ENCODE data around the gene NFE2. TPM values are rescaled to one million over a fixed set of nuclear protein-coding genes. Genes with fewer than 3 reads are reported as not detected.

The NFE2 gene
- total RNA-seq, 2 experiments from 2014 or later = not detected

- Mint-ChIP-seq H3K36me3 (ENCODE audit: low read depth) (peaks cover 21% of the 10 kb centered on the region), H3K27me3 (ENCODE audit: low read depth) (no peaks in the 10 kb centered on the region), H3K4me3 (no peak within 1 kb of the TSS), H3K9me3 (ENCODE audit: insufficient read depth) (no peaks in the 10 kb centered on the region), H3K4me1 (ENCODE audit: low read depth) (peaks cover 55% of the 10 kb centered on the region), H3K27ac (no peak within 1 kb of the TSS)
- peak; percentile 98 for DNase-seq
- POLR2A ChIA-PET = interaction anchor here (0.7 to 3.1 kb wide), 32 partner anchors 8 to 1823 kb away, joined by 3 to 40 read pairs (median 4); partner anchors contain the start of genes COPZ1, NCKAP1L and ZNF385A
- peak; percentile 89 for ATAC-seq
- CTCF ChIA-PET = interaction anchor here (1.1 to 4.3 kb wide), 12 partner anchors 12 to 159 kb away, joined by 3 to 36 read pairs (median 8); partner anchors contain the start of gene COPZ1
Measured at GRCh38 chr12:54280468-54281260, 20.2 kb downstream of the NFE2 start, which contains the start of gene HNRNPA1. Gene HNRNPA1 (plus strand): TSS chr12:54280726. CDS start chr12:54280808, 82 bp downstream.

GRCh38 chr12:54279632-54280467, 21.0 kb downstream of the NFE2 start, which contains the start of gene CBX5:
Gene CBX5 (minus strand): TSS chr12:54280122. CDS start chr12:54257650, 22,472 bp downstream.
- no peaks in the 10 kb centered on the region for H3K27me3 Mint-ChIP-seq (ENCODE audit: low read depth)
- peaks cover 23% of the 10 kb centered on the region for H3K36me3 Mint-ChIP-seq (ENCODE audit: low read depth)
- CTCF ChIA-PET = interaction anchor here (0.5 to 4.3 kb wide), 11 partner anchors 13 to 124 kb away, joined by 3 to 36 read pairs (median 7); partner anchors contain the start of gene COPZ1
- H3K4me3 Mint-ChIP-seq = no peak within 1 kb of the TSS
- POLR2A ChIA-PET = interaction anchor here (0.7 to 3.1 kb wide), 29 partner anchors 8 to 1824 kb away, joined by 3 to 40 read pairs (median 4); partner anchors contain the start of genes COPZ1, NCKAP1L and ZNF385A
- peaks cover 49% of the 10 kb centered on the region for H3K4me1 Mint-ChIP-seq (ENCODE audit: low read depth)
- peak; percentile 77 for ATAC-seq
- no peaks in the 10 kb centered on the region for H3K9me3 Mint-ChIP-seq (ENCODE audit: insufficient read depth)
- no peak within 1 kb of the TSS for H3K27ac Mint-ChIP-seq
- DNase-seq = peak; percentile 100

- POLR2A ChIA-PET = interaction anchor here (1.4 to 3.1 kb wide), 10 partner anchors 12 to 218 kb away, joined by 3 to 40 read pairs (median 10); partner anchors contain the start of genes COPZ1 and NCKAP1L
- H3K4me1 Mint-ChIP-seq (ENCODE audit: low read depth) = peaks cover 44% of the 10 kb centered on the region
Measured at GRCh38 chr12:54279227-54279631, 21.6 kb downstream of the NFE2 start.

GRCh38 chr12:54277823-54278276, 23.0 kb downstream of the NFE2 start:
- CTCF ChIA-PET = interaction anchor here (4.3 kb wide), 1 partner anchor 15 kb away, joined by 36 read pairs; no protein-coding TSS in a partner anchor
- Mint-ChIP-seq H3K9me3 (ENCODE audit: insufficient read depth) (no peaks in the 10 kb centered on the region), H3K36me3 (ENCODE audit: low read depth) (peaks cover 37% of the 10 kb centered on the region), H3K4me3 (no peak overlapping the region), H3K27ac (peak overlapping the region; percentile 43), H3K4me1 (ENCODE audit: low read depth) (peaks cover 37% of the 10 kb centered on the region), H3K27me3 (ENCODE audit: low read depth) (no peaks in the 10 kb centered on the region)
- ATAC-seq (no peak), DNase-seq (no peak)
- POLR2A ChIA-PET = interaction anchor here (1.3 kb wide), 1 partner anchor 81 kb away, joined by 3 read pairs; no protein-coding TSS in a partner anchor

More at GRCh38 chr12:54279227-54279631, 21.6 kb downstream of the NFE2 start:
- no peaks in the 10 kb centered on the region for H3K27me3 Mint-ChIP-seq (ENCODE audit: low read depth)
- ATAC-seq (no peak), DNase-seq (no peak)
- CTCF ChIA-PET = interaction anchor here (0.5 to 4.3 kb wide), 10 partner anchors 13 to 120 kb away, joined by 3 to 36 read pairs (median 8); partner anchors contain the start of gene COPZ1
- H3K4me3 Mint-ChIP-seq = no peak overlapping the region
- peaks cover 26% of the 10 kb centered on the region for H3K36me3 Mint-ChIP-seq (ENCODE audit: low read depth)
- no peaks in the 10 kb centered on the region for H3K9me3 Mint-ChIP-seq (ENCODE audit: insufficient read depth)
- no peak overlapping the region for H3K27ac Mint-ChIP-seq

- Mint-ChIP-seq H3K9me3 (ENCODE audit: insufficient read depth) (no peaks in the 10 kb centered on the region), H3K27ac (no peak overlapping the region), H3K36me3 (ENCODE audit: low read depth) (peaks cover 48% of the 10 kb centered on the region), H3K27me3 (ENCODE audit: low read depth) (no peaks in the 10 kb centered on the region), H3K4me1 (ENCODE audit: low read depth) (peaks cover 39% of the 10 kb centered on the region), H3K4me3 (peak overlapping the region; percentile 26)
- POLR2A ChIA-PET = no interaction called here
- CTCF ChIA-PET = interaction anchor here (0.9 to 2.1 kb wide), 4 partner anchors 16 to 61 kb away, joined by 3 to 7 read pairs (median 4); no protein-coding TSS in a partner anchor
- ATAC-seq (no peak), DNase-seq (no peak)
Measured at GRCh38 chr12:54276368-54276767, 24.4 kb downstream of the NFE2 start.

- no peaks in the 10 kb centered on the region for H3K9me3 Mint-ChIP-seq (ENCODE audit: insufficient read depth)
- ChIA-PET POLR2A (no interaction called here), CTCF (interaction anchor here (0.7 to 1.6 kb wide), 5 partner anchors 9 to 72 kb away, joined by 3 read pairs; partner anchors contain the start of gene COPZ1)
- no peak for ATAC-seq
- H3K27ac Mint-ChIP-seq = no peak overlapping the region
- no peak for DNase-seq
- H3K4me3 Mint-ChIP-seq = no peak overlapping the region
- no peaks in the 10 kb centered on the region for H3K27me3 Mint-ChIP-seq (ENCODE audit: low read depth)
- H3K36me3 Mint-ChIP-seq (ENCODE audit: low read depth) = peaks cover 60% of the 10 kb centered on the region
- H3K4me1 Mint-ChIP-seq (ENCODE audit: low read depth) = peaks cover 41% of the 10 kb centered on the region
Measured at GRCh38 chr12:54273981-54274380, 26.8 kb downstream of the NFE2 start.

GRCh38 chr12:54272214-54272613, 28.6 kb downstream of the NFE2 start:
- Mint-ChIP-seq H3K4me3 (no peak overlapping the region), H3K9me3 (ENCODE audit: insufficient read depth) (no peaks in the 10 kb centered on the region), H3K27ac (no peak overlapping the region), H3K4me1 (ENCODE audit: low read depth) (peaks cover 29% of the 10 kb centered on the region), H3K36me3 (ENCODE audit: low read depth) (peaks cover 56% of the 10 kb centered on the region), H3K27me3 (ENCODE audit: low read depth) (no peaks in the 10 kb centered on the region)
- POLR2A ChIA-PET = interaction anchor here (1.3 kb wide), 1 partner anchor 8 kb away, joined by 5 read pairs; the partner anchor contains the start of gene HNRNPA1
- no peak for ATAC-seq
- CTCF ChIA-PET = interaction anchor here (1.0 to 2.0 kb wide), 6 partner anchors 20 to 108 kb away, joined by 3 to 8 read pairs (median 4); partner anchors contain the start of gene COPZ1
- no peak for DNase-seq

- ATAC-seq = no peak
- no peak for DNase-seq
- no peaks in the 10 kb centered on the region for H3K27me3 Mint-ChIP-seq (ENCODE audit: low read depth)
- H3K4me1 Mint-ChIP-seq (ENCODE audit: low read depth) = peaks cover 20% of the 10 kb centered on the region
- POLR2A ChIA-PET = interaction anchor here (1.0 kb wide), 2 partner anchors 10 to 11 kb away, joined by 3 read pairs; partner anchors contain the start of genes CBX5 and HNRNPA1
- no peak overlapping the region for H3K4me3 Mint-ChIP-seq
- H3K36me3 Mint-ChIP-seq (ENCODE audit: low read depth) = peaks cover 50% of the 10 kb centered on the region
- no peak overlapping the region for H3K27ac Mint-ChIP-seq
- H3K9me3 Mint-ChIP-seq (ENCODE audit: insufficient read depth) = no peaks in the 10 kb centered on the region
- CTCF ChIA-PET = interaction anchor here (0.7 to 2.1 kb wide), 2 partner anchors 19 to 55 kb away, joined by 3 to 5 read pairs; no protein-coding TSS in a partner anchor
Measured at GRCh38 chr12:54270345-54270744, 30.5 kb downstream of the NFE2 start.

- Mint-ChIP-seq H3K4me1 (ENCODE audit: low read depth) (peaks cover 9% of the 10 kb centered on the region), H3K4me3 (no peak overlapping the region), H3K27ac (no peak overlapping the region), H3K9me3 (ENCODE audit: insufficient read depth) (no peaks in the 10 kb centered on the region), H3K27me3 (ENCODE audit: low read depth) (no peaks in the 10 kb centered on the region), H3K36me3 (ENCODE audit: low read depth) (peaks cover 28% of the 10 kb centered on the region)
- POLR2A ChIA-PET = no interaction called here
- no peak for DNase-seq
- no peak for ATAC-seq
- CTCF ChIA-PET = interaction anchor here (1.6 kb wide), 1 partner anchor 15 kb away, joined by 4 read pairs; no protein-coding TSS in a partner anchor
Measured at GRCh38 chr12:54266852-54267251, 34.0 kb downstream of the NFE2 start.

- ATAC-seq (no peak), DNase-seq (no peak)
- ChIA-PET CTCF (interaction anchor here (1.0 to 4.5 kb wide), 4 partner anchors 8 to 114 kb away, joined by 3 to 24 read pairs (median 4); no protein-coding TSS in a partner anchor), POLR2A (interaction anchor here (1.1 kb wide), 1 partner anchor 14 kb away, joined by 7 read pairs; the partner anchor contains the start of genes CBX5 and HNRNPA1)
- Mint-ChIP-seq H3K4me1 (ENCODE audit: low read depth) (peaks cover 10% of the 10 kb centered on the region), H3K27me3 (ENCODE audit: low read depth) (no peaks in the 10 kb centered on the region), H3K4me3 (no peak overlapping the region), H3K27ac (no peak overlapping the region), H3K36me3 (ENCODE audit: low read depth) (peaks cover 21% of the 10 kb centered on the region), H3K9me3 (ENCODE audit: insufficient read depth) (no peaks in the 10 kb centered on the region)
Measured at GRCh38 chr12:54265364-54265812, 35.4 kb downstream of the NFE2 start.

Data from activated CD8-positive, alpha-beta T cell treated with anti-CD3 and anti-CD28 coated beads, Interleukin-2, amount 10 ng/mL, durations not matched to agents 7 days and 5 days (primary cell).